Peyer's patch (tissue), 4 donors: ENCODE data around the gene AZI2.

Experiments
- CTCF ChIP-seq, 6 experiments: fragments of 450-650 bp in 4 of 6; fragments of 200-600 bp in 2 of 6; sonication (generic) in 1 of 6; IDR thresholded peaks; one replicate each; pipeline ENCODE4 v1.5.1; 2017 to 2019; ENCODE audit warnings: antibody characterized with exemption in 6 of 6, mild to moderate bottlenecking in 3 of 6, moderate library complexity in 1 of 6
- POLR2A ChIP-seq, 2 donors: fragments of 450-650 bp; IDR thresholded peaks; one replicate each; pipeline ENCODE4 v1.5.1; 2017; ENCODE audit warnings: antibody characterized with exemption in 2 of 2, mild to moderate bottlenecking in 2 of 2, moderate library complexity in 2 of 2

- TF ChIP-seq CTCF (IDR thresholded peaks at IDR 0.05), result no peak
- no peak for TF ChIP-seq POLR2A (IDR thresholded peaks at IDR 0.05)
These were observed 27.8 kb upstream of the AZI2 start for GRCh38 chr3:28376424-28376823.
